Hematopoietic multipotent progenitor cell treated with erythropoietin and hydrocortisone succinate and interleukin-3 and kit ligand, for 17 days (in vitro differentiated cells): Measurements from ENCODE around the gene MRPS2.
"Not testable (repeated sequence)": the region's sequence is repeated elsewhere in the genome, so short reads cannot be mapped to it uniquely, and the experiment has no call there.

Experiments
- DNase-seq: peaks from one replicate; pipeline ENCODE4 v3.0.0-alpha.2; 2015; ENCODE audit warnings: low spot score

MRPS2 gene

GRCh38 chr9:135500525-135501260 is at the start of gene MRPS2:
MRPS2 (plus strand) TSS chr9:135500682; CDS start chr9:135500711, 29 bp downstream.
- DNase-seq: peak; percentile 74

GRCh38 chr9:135450956-135451355 is 49.5 kb upstream of the MRPS2 start:
- no peak for DNase-seq

DNA sequence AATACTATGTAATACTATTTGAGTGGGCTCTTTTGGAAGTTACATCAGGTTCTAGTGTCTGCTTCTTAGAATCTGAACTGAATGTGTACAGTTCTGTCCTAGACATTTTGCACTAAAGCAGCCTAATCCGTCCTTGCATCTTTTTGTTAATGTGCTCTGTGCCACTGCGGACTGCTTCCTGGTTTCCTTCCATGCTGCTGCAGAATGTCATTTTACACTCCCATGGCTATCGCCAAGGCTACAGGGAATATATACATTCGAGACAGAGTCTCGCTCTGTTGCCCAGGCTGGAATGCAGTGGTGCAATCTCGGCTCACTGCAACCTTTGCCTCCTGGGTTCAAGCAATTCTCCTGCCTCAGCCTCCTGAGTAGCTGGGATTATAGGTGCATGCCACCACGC is 48.6 kb upstream of the MRPS2 start:
- DNase-seq: not testable (repeated sequence)

GRCh38 chr9:135454737-135455136 is 45.7 kb upstream of the MRPS2 start:
- no peak for DNase-seq

DNA sequence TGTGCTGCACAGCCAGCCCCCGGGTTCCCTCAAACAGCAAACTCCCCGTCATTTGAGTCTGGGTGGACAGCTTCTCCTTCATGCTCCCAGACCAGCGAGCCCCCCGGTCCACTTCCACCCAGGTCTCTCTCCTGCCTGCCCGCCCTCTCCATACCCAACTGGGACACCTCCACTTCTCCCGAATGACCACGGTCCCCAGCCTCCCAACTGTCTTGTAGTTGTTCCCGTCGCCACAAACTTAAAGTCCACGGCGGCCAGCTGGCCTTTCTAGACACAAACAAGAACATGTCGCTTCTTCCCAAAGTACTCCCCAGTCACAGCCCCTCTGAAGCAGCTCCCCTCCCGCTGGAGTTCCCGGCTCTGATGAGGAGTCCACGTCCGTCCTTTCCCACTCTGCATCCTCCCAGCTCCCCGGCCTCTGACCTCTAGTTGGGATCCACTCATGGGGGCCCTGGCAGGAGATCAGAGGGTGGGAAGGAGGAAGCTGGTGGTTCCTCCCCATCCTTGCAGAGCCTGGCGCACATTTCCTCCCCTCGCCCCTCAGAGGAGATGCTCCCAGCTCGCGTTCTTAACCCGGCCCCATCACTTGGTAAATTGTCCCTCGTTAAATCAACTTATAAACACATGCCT is 45.0 kb upstream of the MRPS2 start:
- no peak for DNase-seq

- DNase-seq: no peak
Measured at GRCh38 chr9:135456436-135457104, 43.9 kb upstream of the MRPS2 start.

GRCh38 chr9:135458478-135458877 is 42.0 kb upstream of the MRPS2 start:
- DNase-seq: not testable (repeated sequence)

GRCh38 chr9:135461936-135462335 is 38.5 kb upstream of the MRPS2 start:
- DNase-seq: no peak

DNA sequence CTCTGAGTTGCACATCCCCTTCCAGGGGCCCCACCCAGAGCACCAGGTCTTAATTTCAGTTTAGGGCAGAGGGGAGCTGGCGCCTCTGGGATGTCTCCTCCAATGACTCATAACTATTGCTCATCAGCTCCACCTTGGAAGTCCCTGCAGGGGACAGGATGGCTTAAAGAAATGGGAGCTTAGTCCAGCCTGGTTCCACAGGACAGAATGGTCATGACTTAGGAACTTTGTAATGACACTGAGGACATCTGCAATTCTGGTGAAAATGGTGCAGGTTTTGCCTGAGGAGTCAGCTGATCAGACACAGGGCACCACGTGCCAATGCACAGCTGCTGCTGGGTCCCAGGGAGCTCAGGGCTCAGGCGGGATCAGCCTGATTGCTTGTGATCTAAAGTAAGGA is 37.3 kb upstream of the MRPS2 start:
- no peak for DNase-seq

DNA sequence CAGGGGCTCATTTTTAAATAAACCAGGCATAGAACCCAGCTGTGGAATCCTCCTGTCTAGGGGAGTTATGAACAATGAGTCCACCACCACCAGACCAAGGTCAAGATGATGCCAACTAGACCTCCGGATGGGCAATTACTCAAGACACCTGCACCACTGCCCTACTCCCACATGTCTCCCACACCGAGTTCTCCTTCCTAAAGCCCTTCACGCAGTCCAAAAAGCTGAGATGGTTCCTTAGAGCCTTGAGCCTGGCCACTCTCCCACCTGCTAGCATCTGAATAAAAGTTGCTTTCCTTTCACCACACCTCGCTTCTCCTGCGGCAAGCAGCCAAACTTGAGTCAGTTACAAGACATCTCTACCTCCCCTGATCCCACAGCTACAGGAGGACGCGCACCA is 36.3 kb upstream of the MRPS2 start:
- no peak for DNase-seq

GRCh38 chr9:135468854-135469521 is 31.5 kb upstream of the MRPS2 start:
- no peak for DNase-seq

DNA sequence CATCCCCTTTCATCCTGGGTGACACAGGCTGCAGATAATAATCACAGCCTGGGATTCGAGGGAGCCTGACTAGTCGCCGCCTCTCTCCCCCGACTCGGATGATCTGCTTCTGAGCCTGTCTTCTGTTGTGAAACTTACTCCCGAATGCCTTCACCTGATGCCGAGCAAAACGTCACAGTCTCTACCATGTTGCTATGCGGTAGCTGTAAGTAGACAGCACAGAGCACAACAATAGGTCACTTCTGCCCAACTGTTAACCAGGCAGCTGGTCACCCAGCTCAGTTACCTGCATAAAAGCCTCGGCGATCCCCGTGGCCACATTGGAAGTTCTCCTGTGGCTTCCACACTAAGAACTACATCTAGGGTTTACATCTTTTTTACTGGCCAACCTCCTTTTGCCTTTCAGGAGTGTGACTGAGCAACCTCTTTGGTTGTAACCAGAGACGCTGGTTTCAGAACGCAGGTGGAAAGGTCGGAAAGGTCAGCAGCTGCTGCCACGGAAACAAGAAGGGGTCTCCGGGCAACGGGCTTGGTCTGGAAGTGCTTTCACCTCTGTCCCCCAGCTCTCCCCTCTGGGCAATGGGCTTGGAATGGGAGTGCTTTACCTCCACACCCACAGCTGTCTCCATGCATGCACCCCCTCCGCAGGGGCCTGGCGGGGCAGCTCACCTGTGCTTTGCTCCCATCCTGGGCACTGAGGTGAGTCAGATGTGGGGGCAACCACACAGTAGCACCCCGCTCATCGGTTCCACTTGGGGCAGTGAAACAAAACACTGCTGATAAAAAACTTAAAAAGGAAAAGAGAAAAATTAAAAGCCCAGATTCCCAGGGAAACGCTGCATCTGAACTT is 28.5 kb upstream of the MRPS2 start:
- DNase-seq: no peak

DNA sequence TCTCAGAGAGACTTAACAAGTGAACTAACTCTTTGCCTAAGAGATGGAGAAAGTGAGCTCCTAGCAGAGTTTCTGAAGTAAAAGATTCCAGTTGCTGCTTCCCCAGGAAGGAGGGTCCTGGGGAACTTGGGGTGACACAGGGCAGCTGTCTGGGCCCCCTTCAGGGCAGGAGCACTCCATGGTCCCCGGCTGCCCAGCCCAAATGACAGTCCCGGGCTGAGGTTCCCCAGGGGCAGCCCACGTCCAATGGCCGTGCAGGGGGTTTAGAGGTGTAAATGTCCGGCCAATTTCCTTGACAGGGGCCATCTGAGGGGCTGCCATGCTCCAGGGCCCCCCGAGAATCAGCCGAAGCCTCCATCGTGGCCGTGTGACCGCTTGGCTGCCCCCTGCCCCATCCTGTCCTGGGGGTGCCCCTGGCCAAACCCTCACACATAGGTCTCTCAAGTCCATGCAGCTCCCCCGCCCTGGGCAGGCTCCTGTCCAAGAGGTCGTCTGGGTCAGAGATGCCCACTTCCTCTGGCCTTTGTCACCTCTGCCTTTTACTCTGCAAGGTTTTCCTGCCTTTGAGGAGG is 26.4 kb upstream of the MRPS2 start:
- DNase-seq: no peak

DNA sequence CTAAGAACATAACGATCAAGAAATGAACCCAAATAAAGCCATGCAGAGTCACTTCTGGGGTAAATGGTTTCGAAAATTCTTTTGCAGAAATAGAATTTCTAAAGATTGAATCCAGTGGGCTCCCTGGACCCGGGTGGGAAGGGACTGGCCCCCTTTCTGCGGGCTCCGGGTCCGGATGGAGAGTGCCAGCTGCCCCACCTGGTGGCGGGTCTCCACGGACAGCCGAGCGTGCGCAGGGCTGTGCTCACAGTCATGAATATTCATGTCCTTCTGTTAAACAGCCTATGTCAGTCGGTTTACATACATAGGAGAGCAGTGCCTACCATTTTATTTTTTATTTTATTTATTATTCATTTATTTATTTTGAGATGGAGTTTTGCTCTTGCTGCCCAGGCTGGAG is 25.6 kb upstream of the MRPS2 start:
- no peak for DNase-seq

GRCh38 chr9:135476561-135477355 is 23.7 kb upstream of the MRPS2 start:
- DNase-seq: no peak

- DNase-seq: no peak
Measured at GRCh38 chr9:135478191-135478590, 22.3 kb upstream of the MRPS2 start.

DNA sequence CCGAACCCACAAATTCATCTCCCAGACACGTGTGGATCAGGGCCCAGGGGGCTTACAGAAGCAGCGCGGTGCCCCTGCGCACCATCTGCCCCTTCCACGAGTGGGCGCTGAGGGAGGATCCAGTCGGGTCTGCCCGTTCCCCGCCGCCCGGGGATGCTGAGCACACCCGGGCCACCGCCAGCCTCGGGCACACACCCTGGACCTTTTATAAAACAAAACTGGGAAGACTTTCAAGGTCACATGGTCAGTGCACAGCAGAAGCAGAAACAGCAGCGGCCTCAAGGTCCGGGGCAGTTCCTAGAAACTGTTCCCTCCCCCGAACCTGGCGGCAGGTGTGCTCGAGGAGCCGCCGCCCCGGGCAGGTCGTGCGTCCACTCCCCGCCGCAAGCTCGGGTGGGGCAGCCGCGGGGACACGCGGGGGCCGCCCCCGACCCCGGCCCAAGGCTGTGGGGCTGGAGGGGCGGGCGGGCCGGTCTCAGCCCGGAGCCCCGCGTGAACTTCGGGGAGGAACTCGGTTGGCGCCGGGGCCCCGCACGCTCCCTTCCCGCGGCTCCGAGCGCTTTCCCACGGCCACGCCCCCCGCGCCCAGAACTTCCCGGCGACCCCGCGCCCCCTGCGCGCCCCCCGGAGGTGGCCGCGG is 21.5 kb upstream of the MRPS2 start:
- no peak for DNase-seq

GRCh38 chr9:135479469-135480052 is 20.9 kb upstream of the MRPS2 start, which contains the start of gene PPP1R26:
PPP1R26 (plus strand) TSS chr9:135479782; CDS start chr9:135484511, 4,729 bp downstream.
- DNase-seq: no peak
